Cardiac fibroblast (primary cell): ENCODE data around the gene CAAP1.
A peak's percentile ranks its signal among the peaks of the same experiment; 100 is the strongest.

Experiments used
- DNase-seq, 2 donors: peaks; one replicate each; pipeline versions ENCODE4 v3.0.0 to v3.0.0-alpha.2; 2010; ENCODE audit warnings: low read depth in 2 of 2
- H3K4me3 ChIP-seq, 2 donors: replicated peaks in 1 of 2; 1 replicate in 1 of 2; 2 replicates in 1 of 2; pipeline ENCODE4 v1.5.1; 2011; ENCODE audit warnings: low read depth in 2 of 2, low read length in 2 of 2, mild to moderate bottlenecking in 2 of 2, moderate library complexity in 1 of 2
- TF ChIP-seq, protein P1 (sequence below): IDR thresholded peaks from one replicate; pipeline ENCODE4 v1.5.1; 2011; ENCODE audit warnings: low read depth, mild to moderate bottlenecking, low read length, inconsistent platforms

Gene CAAP1

DNA sequence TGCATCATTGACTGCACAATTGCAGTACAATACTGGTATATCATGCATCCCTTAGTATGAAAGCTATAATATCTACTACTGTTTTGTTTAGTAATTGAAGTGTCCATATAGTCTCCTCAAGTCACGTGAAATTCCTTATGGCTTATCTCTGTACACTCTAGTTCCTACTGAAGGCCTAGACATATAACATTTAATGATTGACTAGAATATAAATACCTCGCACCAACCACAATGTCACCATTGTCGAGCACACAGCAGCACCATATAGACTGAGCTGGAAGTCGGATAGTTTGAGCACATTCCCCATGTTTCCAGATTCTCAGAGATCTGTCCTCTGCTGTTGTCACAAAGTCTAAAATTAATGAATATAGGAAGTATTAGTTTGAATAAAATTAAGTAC is 33.0 kb upstream of the CAAP1 start:
- no peak overlapping the region for H3K4me3 ChIP-seq
- DNase-seq = no peak
- TF ChIP-seq, protein P1, sequence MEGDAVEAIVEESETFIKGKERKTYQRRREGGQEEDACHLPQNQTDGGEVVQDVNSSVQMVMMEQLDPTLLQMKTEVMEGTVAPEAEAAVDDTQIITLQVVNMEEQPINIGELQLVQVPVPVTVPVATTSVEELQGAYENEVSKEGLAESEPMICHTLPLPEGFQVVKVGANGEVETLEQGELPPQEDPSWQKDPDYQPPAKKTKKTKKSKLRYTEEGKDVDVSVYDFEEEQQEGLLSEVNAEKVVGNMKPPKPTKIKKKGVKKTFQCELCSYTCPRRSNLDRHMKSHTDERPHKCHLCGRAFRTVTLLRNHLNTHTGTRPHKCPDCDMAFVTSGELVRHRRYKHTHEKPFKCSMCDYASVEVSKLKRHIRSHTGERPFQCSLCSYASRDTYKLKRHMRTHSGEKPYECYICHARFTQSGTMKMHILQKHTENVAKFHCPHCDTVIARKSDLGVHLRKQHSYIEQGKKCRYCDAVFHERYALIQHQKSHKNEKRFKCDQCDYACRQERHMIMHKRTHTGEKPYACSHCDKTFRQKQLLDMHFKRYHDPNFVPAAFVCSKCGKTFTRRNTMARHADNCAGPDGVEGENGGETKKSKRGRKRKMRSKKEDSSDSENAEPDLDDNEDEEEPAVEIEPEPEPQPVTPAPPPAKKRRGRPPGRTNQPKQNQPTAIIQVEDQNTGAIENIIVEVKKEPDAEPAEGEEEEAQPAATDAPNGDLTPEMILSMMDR = no peak

DNA sequence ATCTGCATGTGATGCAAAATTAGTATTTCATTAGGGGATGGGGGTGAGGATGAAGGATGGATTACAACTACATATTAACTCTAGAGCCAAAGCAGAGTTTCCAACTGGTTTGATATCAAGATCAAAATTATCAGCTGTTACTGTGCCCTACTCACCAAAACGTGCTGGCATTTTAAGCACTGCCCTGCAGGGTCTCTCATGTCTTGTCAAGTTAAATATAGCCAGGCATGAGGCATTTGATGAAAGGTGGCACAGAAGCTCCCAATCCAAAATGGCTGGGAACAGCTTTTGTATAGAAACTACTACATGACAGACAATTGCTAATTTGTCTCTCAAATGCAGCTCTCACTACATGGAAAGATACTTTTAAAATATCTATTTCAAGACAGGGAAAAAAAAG is 27.1 kb upstream of the CAAP1 start:
- no peak for DNase-seq
- TF ChIP-seq, protein P1 = no peak
- H3K4me3 ChIP-seq = no peak overlapping the region

DNA sequence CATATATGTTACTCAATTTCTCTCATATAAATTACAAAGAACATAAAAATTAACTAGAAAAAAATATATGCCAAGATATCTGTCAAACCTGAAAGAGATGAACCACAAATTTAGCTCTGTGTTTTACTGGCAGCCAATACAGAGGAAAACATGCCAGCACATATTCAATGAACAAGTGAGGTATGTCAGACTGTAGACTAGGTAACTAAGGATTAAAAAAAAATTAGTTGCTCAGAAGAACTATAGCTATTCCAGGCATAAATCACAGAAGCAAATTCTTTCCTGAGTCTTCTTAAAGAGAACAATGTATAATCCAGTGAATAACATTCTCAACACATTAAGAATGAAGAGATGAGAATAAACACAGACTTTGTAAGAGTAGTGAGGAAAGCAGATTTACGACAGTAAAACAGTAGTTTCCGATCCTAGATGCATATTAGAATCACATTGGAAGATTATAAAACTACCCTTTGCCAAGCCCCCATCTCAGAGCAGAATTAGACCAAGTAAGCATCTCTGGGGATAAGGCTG is 20.6 kb upstream of the CAAP1 start:
- no peak overlapping the region for H3K4me3 ChIP-seq
- TF ChIP-seq, protein P1 = no peak
- no peak for DNase-seq

DNA sequence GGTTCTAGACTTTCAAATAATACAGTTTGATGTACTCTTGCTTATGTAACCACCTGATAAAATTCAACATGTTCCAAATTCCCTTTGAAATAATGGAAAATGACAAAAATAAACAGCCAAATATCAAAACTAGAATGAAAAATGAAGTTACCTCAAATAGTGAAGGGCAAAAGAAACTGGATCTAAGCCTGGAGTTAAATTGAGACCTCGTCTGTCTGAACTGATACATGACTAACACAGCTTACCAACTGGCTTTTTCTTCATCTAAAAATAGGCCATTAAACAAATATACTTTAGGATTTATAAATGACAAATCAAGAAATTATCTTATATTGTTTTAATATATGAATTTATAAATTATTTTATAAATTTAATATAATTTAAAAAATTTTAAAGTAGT is 12.1 kb upstream of the CAAP1 start:
- H3K4me3 ChIP-seq = no peak overlapping the region
- DNase-seq = no peak
- TF ChIP-seq, protein P1 = no peak

DNA sequence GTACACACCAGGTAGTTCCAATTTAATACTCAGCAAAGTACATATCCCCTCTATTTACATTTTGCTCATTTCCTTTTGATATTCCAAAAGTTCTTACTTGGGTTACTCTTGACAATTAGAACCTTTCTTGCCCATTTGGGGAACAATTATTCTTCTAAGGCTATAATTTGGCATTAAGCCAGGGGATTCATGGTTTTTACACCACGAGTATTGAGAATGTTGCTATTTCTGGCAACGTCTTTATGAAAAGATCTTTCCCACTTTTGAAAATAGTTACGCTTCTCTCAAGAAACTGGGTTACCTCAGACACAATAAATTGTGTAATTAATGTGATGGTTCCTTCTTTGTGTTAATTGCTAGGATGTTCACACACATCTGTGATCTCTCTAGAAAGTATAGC is 11.5 kb upstream of the CAAP1 start:
- no peak for DNase-seq
- no peak overlapping the region for H3K4me3 ChIP-seq
- TF ChIP-seq, protein P1 = no peak

DNA sequence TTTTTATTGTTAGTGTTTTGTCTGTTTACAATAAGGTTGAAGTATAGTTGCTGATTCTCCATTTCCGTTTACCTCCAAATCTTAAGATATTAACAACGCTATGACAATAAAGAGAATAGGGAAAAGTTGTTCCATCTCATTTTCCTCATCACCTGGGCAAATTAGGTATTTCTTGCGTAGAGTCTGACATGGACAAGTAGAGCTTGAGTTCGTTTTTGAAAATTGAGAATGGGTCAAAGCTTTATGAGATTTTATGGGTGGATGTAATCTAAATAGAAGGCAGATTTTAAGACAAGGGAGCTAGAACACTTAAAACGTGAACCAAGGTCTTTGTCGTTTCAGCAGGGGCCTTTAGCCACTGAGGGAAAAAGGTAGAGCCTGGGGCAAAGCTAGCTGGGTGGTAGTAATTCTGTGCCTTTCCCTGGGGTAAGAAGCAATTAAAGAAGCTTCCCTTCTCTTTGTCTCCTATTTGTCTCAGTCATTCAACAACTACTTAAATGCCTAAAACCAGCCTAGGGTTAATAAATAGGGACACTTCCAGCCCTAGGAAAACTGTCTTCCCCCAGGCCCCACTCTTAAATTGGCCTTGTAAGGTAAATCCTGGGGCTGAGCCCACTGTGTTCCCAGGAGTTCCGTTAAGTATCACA is 551 bp upstream of the CAAP1 start:
- TF ChIP-seq, protein P1 = no peak
- DNase-seq = no peak
- H3K4me3 ChIP-seq = peak overlapping the region; percentile 98 to 100

DNA sequence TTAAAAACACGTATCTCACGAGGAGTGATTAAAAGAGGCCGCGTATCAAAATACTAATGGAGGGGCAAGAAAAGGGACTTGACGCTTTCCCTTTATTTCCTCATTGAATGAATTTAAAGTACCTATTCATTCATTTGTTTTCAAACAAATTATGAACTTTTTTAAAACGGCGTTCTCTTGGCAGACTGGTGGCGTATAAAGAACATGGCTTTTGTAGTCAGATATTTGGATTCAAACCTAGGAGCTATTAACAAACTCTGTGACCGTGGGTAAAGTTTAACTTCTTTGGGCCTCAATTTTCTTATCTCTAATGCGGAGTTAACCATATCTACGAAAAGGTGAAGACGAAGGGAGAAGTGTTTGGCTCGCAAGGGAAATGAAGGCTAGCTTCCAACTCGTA is 876 bp downstream of the CAAP1 start:
- DNase-seq = peak in 1 of 2 donors; percentile 3
- TF ChIP-seq, protein P1 = no peak
- H3K4me3 ChIP-seq = peak overlapping the region; percentile 98 to 100
